Measurements from ENCODE around the gene KLHL4. TPM values are rescaled to one million over a fixed set of nuclear protein-coding genes. Genes with fewer than 3 reads are reported as not detected.
A peak's percentile ranks its signal among the peaks of the same experiment; 100 is the strongest.
"Not testable (repeated sequence)": the region's sequence is repeated elsewhere in the genome, so short reads cannot be mapped to it uniquely, and the experiment has no call there.

The KLHL4 gene
- polyA plus RNA-seq, 2 of the 4 experiments (the other 2 are of a cell fraction): 3.7 to 9.8 TPM

DNA sequence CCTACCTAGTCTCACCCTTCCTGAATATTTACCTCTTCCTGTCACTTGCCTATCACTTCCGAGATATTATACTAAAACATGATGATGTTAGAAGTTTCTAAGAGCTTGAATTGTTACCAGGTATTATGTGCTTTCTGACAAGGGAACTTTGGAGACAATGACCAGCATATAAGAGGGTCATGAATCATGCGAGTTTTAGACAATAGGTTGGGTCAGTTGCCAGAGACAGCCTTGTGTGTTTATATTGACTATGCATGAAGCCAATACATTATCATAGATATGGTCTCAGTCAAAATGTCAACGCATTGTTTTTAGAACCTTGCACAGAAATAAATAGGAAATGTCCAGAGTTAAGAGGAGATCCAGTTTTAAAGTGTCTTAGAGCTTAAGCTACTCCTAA, 116.8 kb downstream of the KLHL4 start:
- no peak for TF ChIP-seq EHF (CRISPR knock-in tag; IDR thresholded peaks at IDR 0.05)
- TF ChIP-seq EP300 (IDR thresholded peaks at IDR 0.05): no peak
- no peak for TF ChIP-seq POLR2A (IDR thresholded peaks at IDR 0.05; ENCODE audit: low read length)
- no peak for TF ChIP-seq HEYL (CRISPR knock-in tag; IDR thresholded peaks at IDR 0.05)
- TF ChIP-seq, protein P1, sequence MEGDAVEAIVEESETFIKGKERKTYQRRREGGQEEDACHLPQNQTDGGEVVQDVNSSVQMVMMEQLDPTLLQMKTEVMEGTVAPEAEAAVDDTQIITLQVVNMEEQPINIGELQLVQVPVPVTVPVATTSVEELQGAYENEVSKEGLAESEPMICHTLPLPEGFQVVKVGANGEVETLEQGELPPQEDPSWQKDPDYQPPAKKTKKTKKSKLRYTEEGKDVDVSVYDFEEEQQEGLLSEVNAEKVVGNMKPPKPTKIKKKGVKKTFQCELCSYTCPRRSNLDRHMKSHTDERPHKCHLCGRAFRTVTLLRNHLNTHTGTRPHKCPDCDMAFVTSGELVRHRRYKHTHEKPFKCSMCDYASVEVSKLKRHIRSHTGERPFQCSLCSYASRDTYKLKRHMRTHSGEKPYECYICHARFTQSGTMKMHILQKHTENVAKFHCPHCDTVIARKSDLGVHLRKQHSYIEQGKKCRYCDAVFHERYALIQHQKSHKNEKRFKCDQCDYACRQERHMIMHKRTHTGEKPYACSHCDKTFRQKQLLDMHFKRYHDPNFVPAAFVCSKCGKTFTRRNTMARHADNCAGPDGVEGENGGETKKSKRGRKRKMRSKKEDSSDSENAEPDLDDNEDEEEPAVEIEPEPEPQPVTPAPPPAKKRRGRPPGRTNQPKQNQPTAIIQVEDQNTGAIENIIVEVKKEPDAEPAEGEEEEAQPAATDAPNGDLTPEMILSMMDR (IDR thresholded peaks at IDR 0.05): no peak
- no peak for TF ChIP-seq FOSB (CRISPR knock-in tag; IDR thresholded peaks at IDR 0.05)
- no peak for TF ChIP-seq SREBF2 (IDR thresholded peaks at IDR 0.05)
- no peak for TF ChIP-seq ZSCAN20 (CRISPR knock-in tag; IDR thresholded peaks at IDR 0.05)
- TF ChIP-seq FOSL2 (IDR thresholded peaks at IDR 0.05): no peak
- no peak for TF ChIP-seq FOSL2 (CRISPR knock-in tag; IDR thresholded peaks at IDR 0.05)
- TF ChIP-seq, protein P2, sequence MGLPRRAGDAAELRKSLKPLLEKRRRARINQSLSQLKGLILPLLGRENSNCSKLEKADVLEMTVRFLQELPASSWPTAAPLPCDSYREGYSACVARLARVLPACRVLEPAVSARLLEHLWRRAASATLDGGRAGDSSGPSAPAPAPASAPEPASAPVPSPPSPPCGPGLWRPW (IDR thresholded peaks at IDR 0.05): no peak
- TF ChIP-seq, protein P3, sequence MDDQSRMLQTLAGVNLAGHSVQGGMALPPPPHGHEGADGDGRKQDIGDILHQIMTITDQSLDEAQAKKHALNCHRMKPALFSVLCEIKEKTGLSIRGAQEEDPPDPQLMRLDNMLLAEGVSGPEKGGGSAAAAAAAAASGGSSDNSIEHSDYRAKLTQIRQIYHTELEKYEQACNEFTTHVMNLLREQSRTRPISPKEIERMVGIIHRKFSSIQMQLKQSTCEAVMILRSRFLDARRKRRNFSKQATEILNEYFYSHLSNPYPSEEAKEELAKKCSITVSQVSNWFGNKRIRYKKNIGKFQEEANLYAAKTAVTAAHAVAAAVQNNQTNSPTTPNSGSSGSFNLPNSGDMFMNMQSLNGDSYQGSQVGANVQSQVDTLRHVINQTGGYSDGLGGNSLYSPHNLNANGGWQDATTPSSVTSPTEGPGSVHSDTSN (IDR thresholded peaks at IDR 0.05): no peak
- no peak for TF ChIP-seq PHF8 (IDR thresholded peaks at IDR 0.05; ENCODE audit: borderline replicate concordance, low read depth)
- no peak for TF ChIP-seq CEBPB (IDR thresholded peaks at IDR 0.05)
- no peak for TF ChIP-seq HOXB13 (CRISPR knock-in tag; IDR thresholded peaks at IDR 0.05; ENCODE audit: low read depth)
- no peak for TF ChIP-seq ZNF302 (CRISPR knock-in tag; IDR thresholded peaks at IDR 0.05)
- no peak for TF ChIP-seq HOXA7 (CRISPR knock-in tag; IDR thresholded peaks at IDR 0.05)
- TF ChIP-seq RCOR1 (IDR thresholded peaks at IDR 0.05; ENCODE audit: low read depth, low read length): no peak
- TF ChIP-seq ZFP36 (IDR thresholded peaks at IDR 0.05; ENCODE audit: borderline replicate concordance, partially characterized antibody): no peak
- TF ChIP-seq, protein P4, sequence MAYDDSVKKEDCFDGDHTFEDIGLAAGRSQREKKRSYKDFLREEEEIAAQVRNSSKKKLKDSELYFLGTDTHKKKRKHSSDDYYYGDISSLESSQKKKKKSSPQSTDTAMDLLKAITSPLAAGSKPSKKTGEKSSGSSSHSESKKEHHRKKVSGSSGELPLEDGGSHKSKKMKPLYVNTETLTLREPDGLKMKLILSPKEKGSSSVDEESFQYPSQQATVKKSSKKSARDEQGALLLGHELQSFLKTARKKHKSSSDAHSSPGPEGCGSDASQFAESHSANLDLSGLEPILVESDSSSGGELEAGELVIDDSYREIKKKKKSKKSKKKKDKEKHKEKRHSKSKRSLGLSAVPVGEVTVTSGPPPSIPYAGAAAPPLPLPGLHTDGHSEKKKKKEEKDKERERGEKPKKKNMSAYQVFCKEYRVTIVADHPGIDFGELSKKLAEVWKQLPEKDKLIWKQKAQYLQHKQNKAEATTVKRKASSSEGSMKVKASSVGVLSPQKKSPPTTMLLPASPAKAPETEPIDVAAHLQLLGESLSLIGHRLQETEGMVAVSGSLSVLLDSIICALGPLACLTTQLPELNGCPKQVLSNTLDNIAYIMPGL (CRISPR knock-in tag; IDR thresholded peaks at IDR 0.05; ENCODE audit: borderline replicate concordance): no peak
- FAIRE-seq (peak; percentile 78), DNase-seq (ENCODE audit: low read depth in 1 of 2, low spot score in 1 of 2) (no peak), ATAC-seq (no peak)
- Histone ChIP-seq H3K27ac (no peak overlapping the region), H3K4me2 (no peak overlapping the region), H3K9me3 (no peaks in the 10 kb centered on the region), H3K4me1 (no peaks in the 10 kb centered on the region), H3K4me3 (no peak overlapping the region)
- ChIA-PET CTCF (no interaction called here), POLR2A (no interaction called here)
- WGBS (ENCODE audit: missing lambda C conversion rate): 51% methylated on average over 3 of the region's 3 CpGs

DNA sequence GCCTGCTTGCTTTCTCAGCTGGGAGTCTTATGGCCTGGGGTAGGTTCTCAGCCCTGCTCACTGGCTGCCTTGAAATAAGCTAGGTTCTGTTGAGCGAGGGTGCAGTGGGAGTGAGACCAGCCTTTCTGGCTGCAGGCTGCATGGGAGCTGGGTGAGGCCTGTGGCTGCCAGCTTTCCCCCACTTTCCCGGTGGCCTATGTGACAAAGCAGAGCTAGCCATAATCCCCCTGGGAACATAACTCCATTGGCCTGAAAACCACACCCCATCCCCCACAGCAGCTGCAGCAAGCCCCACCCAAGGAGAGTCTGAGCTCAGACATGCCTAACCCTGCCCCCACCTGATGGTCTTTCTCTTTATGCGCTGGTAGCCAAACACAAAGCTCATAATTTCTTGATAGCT, 118.9 kb downstream of the KLHL4 start:
- H3K4me3 ChIP-seq: no peak overlapping the region
- CTCF ChIA-PET: interaction anchor here (1.0 kb wide), 1 partner anchor 53 kb away, joined by 3 read pairs; no protein-coding TSS in a partner anchor
- POLR2A ChIA-PET: no interaction called here
- no peak overlapping the region for H3K27ac ChIP-seq
- no peak for ATAC-seq
- 96% methylated on average over 3 of the region's 3 CpGs for WGBS (ENCODE audit: missing lambda C conversion rate)
- no peak for DNase-seq (ENCODE audit: low read depth in 1 of 2, low spot score in 1 of 2)
- FAIRE-seq: no peak
- H3K4me2 ChIP-seq: no peak overlapping the region
- TF ChIP-seq FOXS1 (CRISPR knock-in tag; IDR thresholded peaks at IDR 0.05) (no peak), KDM1A (IDR thresholded peaks at IDR 0.05; ENCODE audit: low read depth) (no peak), MAFK (IDR thresholded peaks at IDR 0.05; ENCODE audit: partially characterized antibody) (no peak), SREBF2 (IDR thresholded peaks at IDR 0.05) (no peak), CEBPB (IDR thresholded peaks at IDR 0.05) (no peak), EP300 (IDR thresholded peaks at IDR 0.05) (no peak), RFX5 (IDR thresholded peaks at IDR 0.05) (no peak)
- TF ChIP-seq, protein P5, sequence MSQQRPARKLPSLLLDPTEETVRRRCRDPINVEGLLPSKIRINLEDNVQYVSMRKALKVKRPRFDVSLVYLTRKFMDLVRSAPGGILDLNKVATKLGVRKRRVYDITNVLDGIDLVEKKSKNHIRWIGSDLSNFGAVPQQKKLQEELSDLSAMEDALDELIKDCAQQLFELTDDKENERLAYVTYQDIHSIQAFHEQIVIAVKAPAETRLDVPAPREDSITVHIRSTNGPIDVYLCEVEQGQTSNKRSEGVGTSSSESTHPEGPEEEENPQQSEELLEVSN (IDR thresholded peaks at IDR 0.05; ENCODE audit: borderline replicate concordance, low read depth): no peak
- H3K4me1 ChIP-seq: no peaks in the 10 kb centered on the region
- H3K9me3 ChIP-seq: no peaks in the 10 kb centered on the region

DNA sequence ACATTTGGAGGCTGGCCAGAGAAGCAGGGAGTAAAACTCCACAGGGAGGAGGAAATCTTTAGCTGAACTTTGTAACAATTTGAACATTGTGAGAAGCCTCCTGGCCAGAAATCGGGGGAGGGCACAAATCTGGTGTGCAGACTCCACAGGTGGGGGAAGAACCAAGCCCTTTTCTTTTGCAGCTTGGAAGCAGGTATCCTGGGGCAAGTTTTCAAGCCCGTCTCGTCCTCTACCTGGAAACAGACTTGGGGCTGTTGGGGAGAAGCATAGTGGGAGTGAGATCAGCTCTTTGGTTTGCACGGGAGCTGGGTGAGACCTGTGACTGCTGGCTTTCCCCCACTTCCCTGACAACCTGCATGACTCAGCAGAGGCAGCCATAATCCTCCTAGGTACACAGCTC, 123.8 kb downstream of the KLHL4 start:
- FAIRE-seq; DNase-seq (ENCODE audit: low read depth in 1 of 2, low spot score in 1 of 2); ATAC-seq; POLR2A ChIA-PET; H3K4me3 ChIP-seq; H3K4me1 ChIP-seq; CTCF ChIA-PET; H3K9me3 ChIP-seq: not testable (repeated sequence)
- Histone ChIP-seq H3K4me2 (peak overlapping the region; percentile 12; the same call in 1 of the 3 replicates), H3K27ac (0 out of 6 replicates have a peak overlapping the region, but pooled peaks of 1 of the 2 experiments have one; percentile 5)
- WGBS (ENCODE audit: missing lambda C conversion rate): 28% methylated on average over 4 of the region's 4 CpGs

Measured in A549 (cell line).